OCI-LY3 (cell line): ENCODE data around the gene OR8D2.
A peak's percentile ranks its signal among the peaks of the same experiment; 100 is the strongest.
"Not testable (repeated sequence)": the region's sequence is repeated elsewhere in the genome, so short reads cannot be mapped to it uniquely, and the experiment has no call there.

Experiments
- H2AFZ ChIP-seq: fragments of 200-600, 300-600 bp; shearing (Covaris generic); 2 replicates; pipeline ENCODE4 v1.6.0; 2014; ENCODE audit warnings: antibody characterized with exemption, low read depth, low read length
- H3K27ac ChIP-seq: fragments of 200-600, 300-600 bp; sonication (generic); 2 replicates; pipeline ENCODE4 v1.5.1; 2014; ENCODE audit warnings: mild to moderate bottlenecking, low read length, moderate library complexity, mixed read lengths
- H3K27me3 ChIP-seq: fragments of 200-600, 300-600 bp; sonication (generic); 2 replicates; pipeline ENCODE4 v1.6.1; 2014; ENCODE audit warnings: low read depth, low read length, mixed read lengths
- H3K36me3 ChIP-seq: fragments of 200-600, 300-600 bp; sonication (generic); replicated peaks from 2 replicates; pipeline ENCODE3; 2014; ENCODE audit warnings: low read depth, low read length, mixed read lengths
- H3K4me1 ChIP-seq: fragments of 300-600, 200-600 bp; sonication (generic); 2 replicates; pipeline ENCODE4 v1.6.1; 2014; ENCODE audit warnings: low read length, mixed read lengths
- H3K4me2 ChIP-seq: fragments of 200-600, 300-600 bp; sonication (generic); 2 replicates; pipeline ENCODE4 v1.6.1; 2014; ENCODE audit warnings: low read length, mixed read lengths
- H3K4me3 ChIP-seq: fragments of 300-600, 200-600 bp; sonication (generic); 2 replicates; pipeline ENCODE4 v1.5.1; 2014; ENCODE audit warnings: antibody characterized with exemption, mild to moderate bottlenecking, low read length, moderate library complexity
- H3K79me2 ChIP-seq: fragments of 300-600, 200-600 bp; shearing (Covaris generic); 2 replicates; pipeline ENCODE4 v1.6.1; 2014; ENCODE audit warnings: mild to moderate bottlenecking, low read length, mixed read lengths
- H3K9ac ChIP-seq: fragments of 300-600, 200-600 bp; shearing (Covaris generic); 2 replicates; pipeline ENCODE4 v1.6.0; 2014; ENCODE audit warnings: mild to moderate bottlenecking, low read length, moderate library complexity
- H3K9me3 ChIP-seq: fragments of 200-600, 300-600 bp; shearing (Covaris generic); 2 replicates; pipeline ENCODE4 v1.6.1; 2014; ENCODE audit warnings: low read length, mixed read lengths; ENCODE audit not compliant: insufficient read depth
- H4K20me1 ChIP-seq: fragments of 200-600, 300-600 bp; sonication (generic); 2 replicates; pipeline ENCODE4 v1.6.1; 2016; ENCODE audit warnings: low read length, mixed read lengths; ENCODE audit not compliant: insufficient read depth
- CTCF ChIP-seq: fragments of 200-600, 300-600 bp; sonication (generic); IDR thresholded peaks from 2 replicates; pipeline ENCODE4 v1.5.1; 2014; ENCODE audit warnings: antibody characterized with exemption, low read length, low read depth
- EZH2phosphoT487 ChIP-seq: fragments of 200-600 bp; shearing (Covaris generic); IDR thresholded peaks from 2 replicates; pipeline ENCODE4 v1.6.1; 2018; ENCODE audit warnings: antibody characterized with exemption, mixed run types, low read depth

Gene OR8D2

GRCh38 chr11:124277804-124278203 is 42.2 kb downstream of the OR8D2 start:
- TF ChIP-seq EZH2phosphoT487 (no peak), CTCF (peak; percentile 35)
- Histone ChIP-seq H3K4me2 (no peak overlapping the region), H3K4me1 (no peaks in the 10 kb centered on the region), H3K79me2 (no peaks in the 10 kb centered on the region), H2AFZ (no peak overlapping the region), H3K27me3 (no peaks in the 10 kb centered on the region), H3K36me3 (no peaks in the 10 kb centered on the region), H4K20me1 (no peaks in the 10 kb centered on the region), H3K9me3 (no peaks in the 10 kb centered on the region), H3K4me3 (no peak overlapping the region), H3K9ac (no peak overlapping the region), H3K27ac (no peak overlapping the region)

GRCh38 chr11:124277207-124277606 is 42.8 kb downstream of the OR8D2 start:
- H3K27ac ChIP-seq, result no peak overlapping the region
- H3K4me3 ChIP-seq, result no peak overlapping the region
- H3K4me1 ChIP-seq, result no peaks in the 10 kb centered on the region
- TF ChIP-seq CTCF, result no peak
- no peak for TF ChIP-seq EZH2phosphoT487
- H4K20me1 ChIP-seq, result no peaks in the 10 kb centered on the region
- no peak overlapping the region for H3K9ac ChIP-seq
- H2AFZ ChIP-seq, result no peak overlapping the region
- no peaks in the 10 kb centered on the region for H3K27me3 ChIP-seq
- no peak overlapping the region for H3K4me2 ChIP-seq
- no peaks in the 10 kb centered on the region for H3K79me2 ChIP-seq
- no peaks in the 10 kb centered on the region for H3K9me3 ChIP-seq
- no peaks in the 10 kb centered on the region for H3K36me3 ChIP-seq

GRCh38 chr11:124276081-124276480 is 43.9 kb downstream of the OR8D2 start:
- TF ChIP-seq EZH2phosphoT487 (no peak), CTCF (no peak)
- no peaks in the 10 kb centered on the region for H3K4me1 ChIP-seq
- no peak overlapping the region for H3K4me2 ChIP-seq

GRCh38 chr11:124274000-124274399 is 46.0 kb downstream of the OR8D2 start:
- no peaks in the 10 kb centered on the region for H3K36me3 ChIP-seq
- no peaks in the 10 kb centered on the region for H3K27me3 ChIP-seq
- H3K9me3 ChIP-seq, result no peaks in the 10 kb centered on the region
- H3K9ac ChIP-seq, result no peak overlapping the region
- no peak overlapping the region for H3K4me2 ChIP-seq
- TF ChIP-seq CTCF (no peak), EZH2phosphoT487 (no peak)
- H4K20me1 ChIP-seq, result no peaks in the 10 kb centered on the region
- H3K27ac ChIP-seq, result no peak overlapping the region
- H3K79me2 ChIP-seq, result no peaks in the 10 kb centered on the region
- H3K4me1 ChIP-seq, result no peaks in the 10 kb centered on the region
- no peak overlapping the region for H2AFZ ChIP-seq
- H3K4me3 ChIP-seq, result no peak overlapping the region

More at GRCh38 chr11:124276081-124276480, 43.9 kb downstream of the OR8D2 start:
- H3K9me3 ChIP-seq, result no peaks in the 10 kb centered on the region
- H4K20me1 ChIP-seq, result no peaks in the 10 kb centered on the region
- H3K27me3 ChIP-seq, result no peaks in the 10 kb centered on the region
- H3K9ac ChIP-seq, result no peak overlapping the region
- no peak overlapping the region for H2AFZ ChIP-seq
- H3K27ac ChIP-seq, result no peak overlapping the region
- no peak overlapping the region for H3K4me3 ChIP-seq
- H3K36me3 ChIP-seq, result no peaks in the 10 kb centered on the region
- no peaks in the 10 kb centered on the region for H3K79me2 ChIP-seq

- H3K36me3 ChIP-seq, H3K27ac ChIP-seq, H3K9ac ChIP-seq, H2AFZ ChIP-seq, H3K4me1 ChIP-seq, H3K79me2 ChIP-seq, H3K27me3 ChIP-seq, H3K9me3 ChIP-seq, H3K4me2 ChIP-seq, H4K20me1 ChIP-seq, H3K4me3 ChIP-seq: not testable (repeated sequence)
Measured at GRCh38 chr11:124270886-124271285, 49.1 kb downstream of the OR8D2 start.
